Skeletal muscle cell (primary cell): ENCODE data around the gene CCDC47.

Experiments
- DNase-seq: peaks from one replicate; pipeline ENCODE4 v3.0.0-alpha.2; 2010; ENCODE audit warnings: low read depth
- H3K4me3 ChIP-seq: 2 replicates; pipeline ENCODE4 v1.5.1; 2011; ENCODE audit warnings: low read depth, mild to moderate bottlenecking, control low read depth, low read length, moderate library complexity

The CCDC47 gene

GRCh38 chr17:63786971-63787711 is 13.7 kb upstream of the CCDC47 start:
- H3K4me3 ChIP-seq: no peak overlapping the region
- DNase-seq: no peak

GRCh38 chr17:63786117-63786516 is 12.7 kb upstream of the CCDC47 start:
- DNase-seq: no peak
- H3K4me3 ChIP-seq: no peak overlapping the region

- H3K4me3 ChIP-seq: no peak overlapping the region
- no peak for DNase-seq
Observed at GRCh38 chr17:63785556-63785955, 12.2 kb upstream of the CCDC47 start.

GRCh38 chr17:63783522-63783921 is 10.1 kb upstream of the CCDC47 start:
- no peak for DNase-seq
- no peak overlapping the region for H3K4me3 ChIP-seq

GRCh38 chr17:63780928-63781327 is 7.5 kb upstream of the CCDC47 start:
- no peak overlapping the region for H3K4me3 ChIP-seq
- no peak for DNase-seq

- no peak overlapping the region for H3K4me3 ChIP-seq
- no peak for DNase-seq
Observed at GRCh38 chr17:63780507-63780906, 7.1 kb upstream of the CCDC47 start.

GRCh38 chr17:63775420-63775819 is 2.0 kb upstream of the CCDC47 start:
- DNase-seq: no peak

GRCh38 chr17:63774969-63775265 is 1.5 kb upstream of the CCDC47 start:
- DNase-seq: no peak
- peak overlapping the region; percentile 87 for H3K4me3 ChIP-seq

More at GRCh38 chr17:63775420-63775819, 2.0 kb upstream of the CCDC47 start:
- H3K4me3 ChIP-seq: peak overlapping the region; percentile 87

- peak; percentile 6 for DNase-seq
- H3K4me3 ChIP-seq: peak within 1 kb of the TSS; percentile 87
Observed at GRCh38 chr17:63774141-63774968, 958 bp upstream of the CCDC47 start, which contains the start of gene DDX42. TSS of gene DDX42 (plus strand) at chr17:63774170. CDS start at chr17:63787050, 12,880 bp downstream.

GRCh38 chr17:63772801-63773271 is 561 bp downstream of the CCDC47 start:
- H3K4me3 ChIP-seq: peak overlapping the region; percentile 87
- no peak for DNase-seq

- H3K4me3 ChIP-seq: no peak overlapping the region
- DNase-seq: no peak
Observed at GRCh38 chr17:63768433-63768832, 5.0 kb downstream of the CCDC47 start.

- H3K4me3 ChIP-seq: no peak overlapping the region
- DNase-seq: no peak
Observed at GRCh38 chr17:63766754-63767153, 6.6 kb downstream of the CCDC47 start.

- no peak overlapping the region for H3K4me3 ChIP-seq
- no peak for DNase-seq
Observed at GRCh38 chr17:63764716-63765115, 8.7 kb downstream of the CCDC47 start.

- DNase-seq: no peak
- no peak overlapping the region for H3K4me3 ChIP-seq
Observed at GRCh38 chr17:63762161-63763078, 11.0 kb downstream of the CCDC47 start.

- no peak overlapping the region for H3K4me3 ChIP-seq
- DNase-seq: no peak
Observed at GRCh38 chr17:63760771-63761539, 12.4 kb downstream of the CCDC47 start.

GRCh38 chr17:63758428-63758827 is 15.0 kb downstream of the CCDC47 start:
- no peak overlapping the region for H3K4me3 ChIP-seq
- DNase-seq: no peak

- H3K4me3 ChIP-seq: no peak overlapping the region
- no peak for DNase-seq
Observed at GRCh38 chr17:63754046-63754445, 19.4 kb downstream of the CCDC47 start.

GRCh38 chr17:63753215-63753614 is 20.2 kb downstream of the CCDC47 start:
- DNase-seq: no peak
- no peak overlapping the region for H3K4me3 ChIP-seq

GRCh38 chr17:63752707-63753106 is 20.7 kb downstream of the CCDC47 start:
- no peak for DNase-seq

More at GRCh38 chr17:63752707-63753106, 20.7 kb downstream of the CCDC47 start:
- H3K4me3 ChIP-seq: no peak overlapping the region
